Liver (tissue), 9 donors: ENCODE data around the gene RFFL. TPM values are rescaled to one million over a fixed set of nuclear protein-coding genes. Genes with fewer than 3 reads are reported as not detected.
A peak's percentile ranks its signal among the peaks of the same experiment; 100 is the strongest.

Experiments used
- DNase-seq: peaks from one replicate; pipeline ENCODE4 v3.0.0-alpha.2; 2017; ENCODE audit warnings: low spot score
- H3K27ac ChIP-seq, 2 donors: one replicate each; pipeline ENCODE4 v1.7.0; 2013; ENCODE audit warnings: inconsistent platforms in 2 of 2, low read length in 2 of 2, control low read depth in 1 of 2, low read depth in 1 of 2, mild to moderate bottlenecking in 1 of 2
- H3K27me3 ChIP-seq, 4 donors: one replicate each; pipeline versions ENCODE4 v1.6.1 to v1.7.0; 2013; ENCODE audit warnings: low read length in 3 of 4, inconsistent platforms in 1 of 4, mild to moderate bottlenecking in 1 of 4, moderate library complexity in 1 of 4; ENCODE audit not compliant: control insufficient read depth in 4 of 4, insufficient read depth in 4 of 4
- H3K36me3 ChIP-seq, 4 donors: one replicate each; pipeline versions ENCODE4 v1.6.1 to v1.7.0; 2013; ENCODE audit warnings: low read length in 3 of 4, mild to moderate bottlenecking in 3 of 4, low read depth in 1 of 4, moderate library complexity in 1 of 4; ENCODE audit not compliant: control insufficient read depth in 4 of 4, insufficient read depth in 3 of 4
- H3K4me1 ChIP-seq, 4 donors: one replicate each; pipeline versions ENCODE4 v1.6.1 to v1.7.0; 2013; ENCODE audit warnings: low read length in 3 of 4, mild to moderate bottlenecking in 3 of 4, moderate library complexity in 1 of 4; ENCODE audit not compliant: control insufficient read depth in 4 of 4, insufficient read depth in 4 of 4
- H3K4me3 ChIP-seq, 3 donors: one replicate each; pipeline versions ENCODE4 v1.6.1 to v1.7.0; 2013; ENCODE audit warnings: low read length in 3 of 3, control low read depth in 1 of 3, low read depth in 1 of 3, mild to moderate bottlenecking in 1 of 3
- H3K9ac ChIP-seq, 2 donors: one replicate each; pipeline ENCODE4 v1.7.0; 2013; ENCODE audit warnings: low read length in 2 of 2, mild to moderate bottlenecking in 2 of 2, moderate library complexity in 2 of 2, control low read depth in 1 of 2, low read depth in 1 of 2
- H3K9me3 ChIP-seq, 4 donors: one replicate each; pipeline versions ENCODE4 v1.6.1 to v1.7.0; 2013; ENCODE audit warnings: low read length in 3 of 4; ENCODE audit not compliant: control insufficient read depth in 4 of 4
- EGR1 ChIP-seq, 2 donors: IDR thresholded peaks; 2 replicates each; pipeline ENCODE4 v1.6.1; 2016 to 2018; ENCODE audit warnings: antibody characterized with exemption in 2 of 2, low read depth in 2 of 2
- FOXA1 ChIP-seq: IDR thresholded peaks from 2 replicates; pipeline ENCODE4 v1.6.1; 2016; ENCODE audit warnings: antibody characterized with exemption
- GABPA ChIP-seq, 2 donors: IDR thresholded peaks in 1 of 2; conservative IDR thresholded peaks in 1 of 2; 2 replicates each; pipeline ENCODE4 v1.6.1; 2016; ENCODE audit warnings: antibody characterized with exemption in 2 of 2, mild to moderate bottlenecking in 1 of 2, moderate library complexity in 1 of 2
- HNF4A ChIP-seq, 2 donors: conservative IDR thresholded peaks; 2 replicates each; pipeline ENCODE4 v1.6.1; 2016; ENCODE audit warnings: antibody characterized with exemption in 2 of 2, mild to moderate bottlenecking in 2 of 2
- RAD21 ChIP-seq, 2 donors: IDR thresholded peaks; 2 replicates each; pipeline ENCODE4 v1.6.1; 2016; ENCODE audit warnings: antibody characterized with exemption in 2 of 2, mild to moderate bottlenecking in 2 of 2
- RXRA ChIP-seq, 2 donors: IDR thresholded peaks; 2 replicates each; pipeline ENCODE4 v1.6.1; 2017 to 2018; ENCODE audit warnings: antibody characterized with exemption in 2 of 2, mild to moderate bottlenecking in 1 of 2
- SP1 ChIP-seq: IDR thresholded peaks from 2 replicates; pipeline ENCODE4 v1.6.1; 2018; ENCODE audit warnings: antibody characterized with exemption, mild to moderate bottlenecking
- TAF1 ChIP-seq: conservative IDR thresholded peaks from 2 replicates; pipeline ENCODE4 v1.6.1; 2016; ENCODE audit warnings: antibody characterized with exemption, mild to moderate bottlenecking
- YY1 ChIP-seq: IDR thresholded peaks from 2 replicates; pipeline ENCODE4 v1.6.1; 2016; ENCODE audit warnings: antibody characterized with exemption, mild to moderate bottlenecking
- WGBS: extraction: QIAGEN DNeasy Blood & Tissue Kit; methylation state at CpG from one replicate; pipeline ENCODE4 v1.1.7; 2013; 5-methylcytosine and 5-hydroxymethylcytosine counted together
- polyA plus RNA-seq, 2 donors: library from polyadenylated mRNA; stranded (reverse) in 1 of 2; unstranded in 1 of 2; fragments of 200-250 nt in 1 of 2; fragments of >200 nt in 1 of 2; fragmentation: Nextera tagmentation in 1 of 2; extraction: Ambion mirVana in 1 of 2; gene quantifications; one replicate each; pipeline versions ENCODE4 v1.2.1 to v1.2.3, GENCODE V29; 2013 to 2015
- total RNA-seq, 2 donors: library from RNA; depleted of rRNA; stranded (reverse); fragments of >200 nt; gene quantifications; one replicate each; pipeline ENCODE4 v1.2.3, GENCODE V29; 2014
- TF ChIP-seq, protein P1 (sequence below): IDR thresholded peaks from 2 replicates; pipeline ENCODE4 v1.6.1; 2016; ENCODE audit warnings: antibody characterized with exemption
- TF ChIP-seq, protein P2 (sequence below): IDR thresholded peaks from 2 replicates; pipeline ENCODE4 v1.6.1; 2016; ENCODE audit warnings: antibody characterized with exemption, mild to moderate bottlenecking
- TF ChIP-seq, protein P3 (sequence below): IDR thresholded peaks from 2 replicates; pipeline ENCODE4 v1.6.1; 2016; ENCODE audit warnings: antibody characterized with exemption
- TF ChIP-seq, protein P4 (sequence below): IDR thresholded peaks from 2 replicates; pipeline ENCODE4 v1.6.1; 2016; ENCODE audit warnings: antibody characterized with exemption
- TF ChIP-seq, protein P5 (sequence below): fragments of 150-350 bp; IDR thresholded peaks from 2 replicates; pipeline ENCODE4 v1.5.1; 2017; ENCODE audit warnings: improper control_type of control experiment, low read depth, low read length; ENCODE audit not compliant: missing input control
- donor health status: healthy.
- donor health status: healthy.
- donor health status: healthy.
- donor health status: healthy.
- donor health status: healthy.

Gene RFFL
- total and polyA plus RNA-seq, 4 donors: 15.9 to 28.0 (median 22.0) TPM

DNA sequence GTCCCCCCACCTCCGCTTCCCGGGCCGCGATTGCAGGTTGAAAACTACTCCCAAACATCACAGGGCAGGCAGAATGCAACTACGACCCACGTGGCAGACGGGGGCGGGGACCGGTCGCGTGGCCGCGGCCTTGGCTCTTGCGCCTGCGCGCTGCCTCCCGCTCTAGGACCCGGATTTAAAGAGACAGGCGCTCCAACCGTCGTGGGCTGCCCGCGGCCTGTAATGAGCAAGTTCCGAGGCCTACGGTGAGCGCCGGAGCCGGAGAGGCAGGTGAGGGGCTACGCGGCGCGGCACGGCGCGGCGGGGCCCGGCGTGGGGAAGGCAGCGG lies 83.2 kb downstream of the RFFL start, which contains the start of gene LIG3 (continued):
- TF ChIP-seq, protein P1, sequence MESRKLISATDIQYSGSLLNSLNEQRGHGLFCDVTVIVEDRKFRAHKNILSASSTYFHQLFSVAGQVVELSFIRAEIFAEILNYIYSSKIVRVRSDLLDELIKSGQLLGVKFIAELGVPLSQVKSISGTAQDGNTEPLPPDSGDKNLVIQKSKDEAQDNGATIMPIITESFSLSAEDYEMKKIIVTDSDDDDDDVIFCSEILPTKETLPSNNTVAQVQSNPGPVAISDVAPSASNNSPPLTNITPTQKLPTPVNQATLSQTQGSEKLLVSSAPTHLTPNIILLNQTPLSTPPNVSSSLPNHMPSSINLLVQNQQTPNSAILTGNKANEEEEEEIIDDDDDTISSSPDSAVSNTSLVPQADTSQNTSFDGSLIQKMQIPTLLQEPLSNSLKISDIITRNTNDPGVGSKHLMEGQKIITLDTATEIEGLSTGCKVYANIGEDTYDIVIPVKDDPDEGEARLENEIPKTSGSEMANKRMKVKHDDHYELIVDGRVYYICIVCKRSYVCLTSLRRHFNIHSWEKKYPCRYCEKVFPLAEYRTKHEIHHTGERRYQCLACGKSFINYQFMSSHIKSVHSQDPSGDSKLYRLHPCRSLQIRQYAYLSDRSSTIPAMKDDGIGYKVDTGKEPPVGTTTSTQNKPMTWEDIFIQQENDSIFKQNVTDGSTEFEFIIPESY: no peak
- TF ChIP-seq GABPA (IDR thresholded peaks at IDR 0.05 in 1 of 2, conservative IDR thresholded peaks at IDR 0.05 in 1 of 2) (peak in 1 of 2 donors; percentile 66), RAD21 (IDR thresholded peaks at IDR 0.05) (peak in 1 of 2 donors; percentile 23)

DNA sequence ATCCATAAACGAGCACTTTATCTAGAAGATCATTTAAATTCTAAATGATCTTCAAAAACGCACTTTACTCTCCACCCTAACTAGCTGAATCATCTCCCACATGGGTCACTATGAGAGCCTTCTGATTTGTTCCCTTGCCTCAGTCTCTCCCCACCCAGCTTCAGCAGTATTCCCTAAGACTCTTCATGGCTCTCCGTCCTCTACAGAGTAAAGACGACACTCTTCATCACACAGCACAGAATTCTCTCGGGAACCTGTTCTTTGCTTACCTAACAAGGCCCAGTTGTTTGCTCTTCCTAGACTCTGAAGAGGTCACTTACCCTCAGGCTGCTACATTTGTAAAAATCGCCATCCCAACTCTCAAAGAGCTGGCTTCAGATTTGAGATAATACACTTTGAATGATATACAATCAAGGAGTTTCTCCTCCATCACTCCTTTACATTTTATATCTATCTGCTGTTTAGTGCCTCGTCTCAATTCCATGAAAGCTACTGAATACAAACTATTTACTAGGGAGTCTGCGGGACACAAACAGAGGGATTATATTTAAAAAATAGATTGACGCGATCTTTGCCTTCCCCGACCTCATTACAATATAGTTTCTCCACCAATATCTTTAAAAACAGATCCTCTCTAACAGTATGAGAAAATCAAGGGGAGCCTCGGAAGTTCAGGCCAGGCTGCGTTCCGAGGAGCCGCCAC lies 83.7 kb downstream of the RFFL start:
- peak overlapping the region; percentile 92 to 95 for H3K27ac ChIP-seq
- peak in 1 of 2 donors; percentile 7 for TF ChIP-seq RXRA (IDR thresholded peaks at IDR 0.05)
- TF ChIP-seq, protein P2, sequence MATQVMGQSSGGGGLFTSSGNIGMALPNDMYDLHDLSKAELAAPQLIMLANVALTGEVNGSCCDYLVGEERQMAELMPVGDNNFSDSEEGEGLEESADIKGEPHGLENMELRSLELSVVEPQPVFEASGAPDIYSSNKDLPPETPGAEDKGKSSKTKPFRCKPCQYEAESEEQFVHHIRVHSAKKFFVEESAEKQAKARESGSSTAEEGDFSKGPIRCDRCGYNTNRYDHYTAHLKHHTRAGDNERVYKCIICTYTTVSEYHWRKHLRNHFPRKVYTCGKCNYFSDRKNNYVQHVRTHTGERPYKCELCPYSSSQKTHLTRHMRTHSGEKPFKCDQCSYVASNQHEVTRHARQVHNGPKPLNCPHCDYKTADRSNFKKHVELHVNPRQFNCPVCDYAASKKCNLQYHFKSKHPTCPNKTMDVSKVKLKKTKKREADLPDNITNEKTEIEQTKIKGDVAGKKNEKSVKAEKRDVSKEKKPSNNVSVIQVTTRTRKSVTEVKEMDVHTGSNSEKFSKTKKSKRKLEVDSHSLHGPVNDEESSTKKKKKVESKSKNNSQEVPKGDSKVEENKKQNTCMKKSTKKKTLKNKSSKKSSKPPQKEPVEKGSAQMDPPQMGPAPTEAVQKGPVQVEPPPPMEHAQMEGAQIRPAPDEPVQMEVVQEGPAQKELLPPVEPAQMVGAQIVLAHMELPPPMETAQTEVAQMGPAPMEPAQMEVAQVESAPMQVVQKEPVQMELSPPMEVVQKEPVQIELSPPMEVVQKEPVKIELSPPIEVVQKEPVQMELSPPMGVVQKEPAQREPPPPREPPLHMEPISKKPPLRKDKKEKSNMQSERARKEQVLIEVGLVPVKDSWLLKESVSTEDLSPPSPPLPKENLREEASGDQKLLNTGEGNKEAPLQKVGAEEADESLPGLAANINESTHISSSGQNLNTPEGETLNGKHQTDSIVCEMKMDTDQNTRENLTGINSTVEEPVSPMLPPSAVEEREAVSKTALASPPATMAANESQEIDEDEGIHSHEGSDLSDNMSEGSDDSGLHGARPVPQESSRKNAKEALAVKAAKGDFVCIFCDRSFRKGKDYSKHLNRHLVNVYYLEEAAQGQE: no peak
- DNase-seq: no peak
- H3K9ac ChIP-seq: peak overlapping the region in 1 of 2 donors; percentile 64
- peak overlapping the region in 2 of 3 donors; percentile 76 to 89 for H3K4me3 ChIP-seq
- WGBS: 27% methylated on average over 15 of the region's 15 CpGs
- H3K4me1 ChIP-seq: peaks cover 2 to 15% (median 11%) of the 10 kb centered on the region in 4 donors
- H3K27me3 ChIP-seq: no peaks in the 10 kb centered on the region
- H3K36me3 ChIP-seq: no peaks in the 10 kb centered on the region
- no peaks in the 10 kb centered on the region for H3K9me3 ChIP-seq

DNA sequence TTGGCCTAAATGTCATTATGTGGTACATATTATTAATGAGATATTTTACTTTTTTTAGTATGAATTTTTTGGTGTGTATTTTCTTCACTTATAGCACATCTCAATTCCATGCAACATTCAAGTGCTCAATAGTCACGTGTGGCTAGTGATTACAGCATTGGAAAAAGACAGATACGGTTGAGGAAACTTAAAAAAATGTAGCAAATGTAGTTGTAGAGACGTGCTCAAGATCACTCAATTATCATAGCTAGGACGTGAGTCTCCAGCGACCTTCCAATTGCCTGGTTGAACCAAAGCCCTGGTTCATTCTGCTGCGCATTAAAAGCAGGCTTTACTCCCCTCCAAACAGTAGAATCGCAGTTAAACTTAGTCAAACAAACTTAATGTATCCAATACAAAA lies 84.4 kb downstream of the RFFL start:
- peaks cover 2 to 15% (median 11%) of the 10 kb centered on the region in 4 donors for H3K4me1 ChIP-seq
- no peak overlapping the region for H3K27ac ChIP-seq
- H3K9me3 ChIP-seq: no peaks in the 10 kb centered on the region
- DNase-seq: no peak
- no peaks in the 10 kb centered on the region for H3K36me3 ChIP-seq
- WGBS: 94% methylated on average over 7 of the region's 7 CpGs
- no peaks in the 10 kb centered on the region for H3K27me3 ChIP-seq
- H3K4me3 ChIP-seq: no peak overlapping the region
- H3K9ac ChIP-seq: peak overlapping the region in 1 of 2 donors; percentile 38
- TF ChIP-seq, protein P3, sequence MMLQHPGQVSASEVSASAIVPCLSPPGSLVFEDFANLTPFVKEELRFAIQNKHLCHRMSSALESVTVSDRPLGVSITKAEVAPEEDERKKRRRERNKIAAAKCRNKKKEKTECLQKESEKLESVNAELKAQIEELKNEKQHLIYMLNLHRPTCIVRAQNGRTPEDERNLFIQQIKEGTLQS: no peak
- TF ChIP-seq, protein P4, sequence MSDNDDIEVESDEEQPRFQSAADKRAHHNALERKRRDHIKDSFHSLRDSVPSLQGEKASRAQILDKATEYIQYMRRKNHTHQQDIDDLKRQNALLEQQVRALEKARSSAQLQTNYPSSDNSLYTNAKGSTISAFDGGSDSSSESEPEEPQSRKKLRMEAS: no peak
- TF ChIP-seq, protein P2: no peak
- TF ChIP-seq RXRA (IDR thresholded peaks at IDR 0.05): no peak
- no peak for TF ChIP-seq RAD21 (IDR thresholded peaks at IDR 0.05)
- no peak for TF ChIP-seq GABPA (IDR thresholded peaks at IDR 0.05 in 1 of 2, conservative IDR thresholded peaks at IDR 0.05 in 1 of 2)
- TF ChIP-seq, protein P5, sequence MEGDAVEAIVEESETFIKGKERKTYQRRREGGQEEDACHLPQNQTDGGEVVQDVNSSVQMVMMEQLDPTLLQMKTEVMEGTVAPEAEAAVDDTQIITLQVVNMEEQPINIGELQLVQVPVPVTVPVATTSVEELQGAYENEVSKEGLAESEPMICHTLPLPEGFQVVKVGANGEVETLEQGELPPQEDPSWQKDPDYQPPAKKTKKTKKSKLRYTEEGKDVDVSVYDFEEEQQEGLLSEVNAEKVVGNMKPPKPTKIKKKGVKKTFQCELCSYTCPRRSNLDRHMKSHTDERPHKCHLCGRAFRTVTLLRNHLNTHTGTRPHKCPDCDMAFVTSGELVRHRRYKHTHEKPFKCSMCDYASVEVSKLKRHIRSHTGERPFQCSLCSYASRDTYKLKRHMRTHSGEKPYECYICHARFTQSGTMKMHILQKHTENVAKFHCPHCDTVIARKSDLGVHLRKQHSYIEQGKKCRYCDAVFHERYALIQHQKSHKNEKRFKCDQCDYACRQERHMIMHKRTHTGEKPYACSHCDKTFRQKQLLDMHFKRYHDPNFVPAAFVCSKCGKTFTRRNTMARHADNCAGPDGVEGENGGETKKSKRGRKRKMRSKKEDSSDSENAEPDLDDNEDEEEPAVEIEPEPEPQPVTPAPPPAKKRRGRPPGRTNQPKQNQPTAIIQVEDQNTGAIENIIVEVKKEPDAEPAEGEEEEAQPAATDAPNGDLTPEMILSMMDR: no peak
- TF ChIP-seq, protein P1: no peak
- TF ChIP-seq YY1: no peak
- TF ChIP-seq FOXA1: no peak
- TF ChIP-seq HNF4A (conservative IDR thresholded peaks at IDR 0.05): no peak
- no peak for TF ChIP-seq TAF1
- no peak for TF ChIP-seq SP1
- TF ChIP-seq EGR1 (IDR thresholded peaks at IDR 0.05; ENCODE audit: low read depth in 2 of 2): no peak
